Suprapubic skin (tissue), 4 donors: ENCODE measurements around the gene GRK5.

Experiments
- EP300 ChIP-seq: sonication (generic); formaldehyde crosslinking; IDR thresholded peaks from one replicate; pipeline ENCODE4 v1.6.1; 2017; ENCODE audit warnings: antibody characterized with exemption
- POLR2A ChIP-seq, 2 donors: fragments of 450-650 bp; IDR thresholded peaks; one replicate each; pipeline ENCODE4 v1.6.1; 2017; ENCODE audit warnings: antibody characterized with exemption in 2 of 2, mild to moderate bottlenecking in 2 of 2, moderate library complexity in 2 of 2
- POLR2AphosphoS5 ChIP-seq, 3 donors: sonication (generic); formaldehyde crosslinking; IDR thresholded peaks; one replicate each; pipeline ENCODE4 v1.6.1; 2017; ENCODE audit warnings: antibody characterized with exemption in 3 of 3
- TF ChIP-seq, protein P1 (sequence below), 2 donors: fragments of 200-600 bp in 1 of 2; fragments of 450-650 bp in 1 of 2; sonication (generic) in 1 of 2; IDR thresholded peaks; one replicate each; pipeline ENCODE4 v1.5.1; 2016 to 2019; ENCODE audit warnings: antibody characterized with exemption in 2 of 2, mild to moderate bottlenecking in 1 of 2, moderate library complexity in 1 of 2

GRCh38 chr10:119285495-119286267, 78.3 kb downstream of the GRK5 start:
- TF ChIP-seq, protein P1, sequence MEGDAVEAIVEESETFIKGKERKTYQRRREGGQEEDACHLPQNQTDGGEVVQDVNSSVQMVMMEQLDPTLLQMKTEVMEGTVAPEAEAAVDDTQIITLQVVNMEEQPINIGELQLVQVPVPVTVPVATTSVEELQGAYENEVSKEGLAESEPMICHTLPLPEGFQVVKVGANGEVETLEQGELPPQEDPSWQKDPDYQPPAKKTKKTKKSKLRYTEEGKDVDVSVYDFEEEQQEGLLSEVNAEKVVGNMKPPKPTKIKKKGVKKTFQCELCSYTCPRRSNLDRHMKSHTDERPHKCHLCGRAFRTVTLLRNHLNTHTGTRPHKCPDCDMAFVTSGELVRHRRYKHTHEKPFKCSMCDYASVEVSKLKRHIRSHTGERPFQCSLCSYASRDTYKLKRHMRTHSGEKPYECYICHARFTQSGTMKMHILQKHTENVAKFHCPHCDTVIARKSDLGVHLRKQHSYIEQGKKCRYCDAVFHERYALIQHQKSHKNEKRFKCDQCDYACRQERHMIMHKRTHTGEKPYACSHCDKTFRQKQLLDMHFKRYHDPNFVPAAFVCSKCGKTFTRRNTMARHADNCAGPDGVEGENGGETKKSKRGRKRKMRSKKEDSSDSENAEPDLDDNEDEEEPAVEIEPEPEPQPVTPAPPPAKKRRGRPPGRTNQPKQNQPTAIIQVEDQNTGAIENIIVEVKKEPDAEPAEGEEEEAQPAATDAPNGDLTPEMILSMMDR (IDR thresholded peaks at IDR 0.05) = no peak
- TF ChIP-seq POLR2A (IDR thresholded peaks at IDR 0.05) (no peak), POLR2AphosphoS5 (IDR thresholded peaks at IDR 0.05) (no peak), EP300 (no peak)
